Measurements from ENCODE around the gene FBXO44.
A peak's percentile ranks its signal among the peaks of the same experiment; 100 is the strongest.
"Not testable (repeated sequence)": the region's sequence is repeated elsewhere in the genome, so short reads cannot be mapped to it uniquely, and the experiment has no call there.

DNA sequence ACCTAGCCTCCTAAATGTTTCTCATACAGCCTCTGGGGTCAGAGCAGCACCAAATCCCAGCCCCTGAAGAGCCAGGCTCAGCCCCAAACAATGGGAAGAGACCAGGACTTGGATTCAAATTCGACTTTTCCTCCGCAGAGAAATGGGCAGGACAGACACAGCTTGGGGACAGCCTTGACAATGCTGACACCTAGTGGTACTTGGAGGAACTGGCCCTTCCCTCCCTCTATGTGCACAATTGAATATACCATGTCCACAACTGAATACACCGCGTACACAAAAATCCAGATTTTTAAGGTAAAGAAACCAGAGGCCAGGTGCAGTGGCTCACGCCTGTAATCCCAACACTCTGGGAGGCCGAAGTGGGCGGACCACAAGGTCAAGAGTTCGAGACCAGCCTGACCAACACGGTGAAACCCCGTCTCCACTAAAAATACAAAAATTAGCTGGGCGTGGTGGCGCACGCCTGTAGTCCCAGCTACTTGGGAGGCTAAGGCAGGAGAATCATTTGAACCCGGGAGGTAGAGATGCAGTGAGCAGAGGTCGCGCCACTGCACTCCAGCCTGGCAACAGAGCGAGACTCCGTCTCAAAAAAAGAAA, 12.2 kb upstream of the FBXO44 start:
- not testable (repeated sequence) for TF ChIP-seq POLR2A (IDR thresholded peaks at IDR 0.05)
- TF ChIP-seq, protein P1, sequence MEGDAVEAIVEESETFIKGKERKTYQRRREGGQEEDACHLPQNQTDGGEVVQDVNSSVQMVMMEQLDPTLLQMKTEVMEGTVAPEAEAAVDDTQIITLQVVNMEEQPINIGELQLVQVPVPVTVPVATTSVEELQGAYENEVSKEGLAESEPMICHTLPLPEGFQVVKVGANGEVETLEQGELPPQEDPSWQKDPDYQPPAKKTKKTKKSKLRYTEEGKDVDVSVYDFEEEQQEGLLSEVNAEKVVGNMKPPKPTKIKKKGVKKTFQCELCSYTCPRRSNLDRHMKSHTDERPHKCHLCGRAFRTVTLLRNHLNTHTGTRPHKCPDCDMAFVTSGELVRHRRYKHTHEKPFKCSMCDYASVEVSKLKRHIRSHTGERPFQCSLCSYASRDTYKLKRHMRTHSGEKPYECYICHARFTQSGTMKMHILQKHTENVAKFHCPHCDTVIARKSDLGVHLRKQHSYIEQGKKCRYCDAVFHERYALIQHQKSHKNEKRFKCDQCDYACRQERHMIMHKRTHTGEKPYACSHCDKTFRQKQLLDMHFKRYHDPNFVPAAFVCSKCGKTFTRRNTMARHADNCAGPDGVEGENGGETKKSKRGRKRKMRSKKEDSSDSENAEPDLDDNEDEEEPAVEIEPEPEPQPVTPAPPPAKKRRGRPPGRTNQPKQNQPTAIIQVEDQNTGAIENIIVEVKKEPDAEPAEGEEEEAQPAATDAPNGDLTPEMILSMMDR (IDR thresholded peaks at IDR 0.05) = peak; percentile 93 to 97 (median 96)

Measured in adrenal gland (tissue), 5 donors.